GM12891 (cell line): Measurements from ENCODE around the gene ZSCAN31.

Source experiments
- POLR2A ChIP-seq: IDR thresholded peaks from 2 replicates; pipeline ENCODE4 v1.6.1; 2011; ENCODE audit warnings: low read depth, low read length, control low read depth
- POLR2AphosphoS5 ChIP-seq: IDR thresholded peaks from 2 replicates; pipeline ENCODE4 v1.6.1; 2011; ENCODE audit warnings: low read depth, low read length, control low read depth

- TF ChIP-seq POLR2A: no peak
- no peak for TF ChIP-seq POLR2AphosphoS5
Measured at GRCh38 chr6:28330041-28330440, 5.9 kb downstream of the ZSCAN31 start.
